Esophagus (tissue), 2 donors: ENCODE results near the gene NBEAL2. TPM values are rescaled to one million over a fixed set of nuclear protein-coding genes. Genes with fewer than 3 reads are reported as not detected.

Experiments used
- H3K27ac ChIP-seq, 2 donors: one replicate each; pipeline ENCODE4 v1.5.1; 2013; ENCODE audit warnings: low read depth in 2 of 2, mild to moderate bottlenecking in 2 of 2, inconsistent platforms in 1 of 2, low read length in 1 of 2, moderate library complexity in 1 of 2
- H3K27me3 ChIP-seq, 2 donors: one replicate each; pipeline ENCODE4 v1.6.1; 2013; ENCODE audit warnings: low read length in 2 of 2, control low read depth in 1 of 2, mild to moderate bottlenecking in 1 of 2; ENCODE audit not compliant: insufficient read depth in 2 of 2, control insufficient read depth in 1 of 2
- H3K36me3 ChIP-seq, 2 donors: one replicate each; pipeline ENCODE4 v1.6.1; 2013; ENCODE audit warnings: low read length in 1 of 2; ENCODE audit not compliant: control insufficient read depth in 2 of 2, insufficient read depth in 2 of 2
- H3K4me1 ChIP-seq, 2 donors: one replicate each; pipeline ENCODE4 v1.6.1; 2013; ENCODE audit warnings: low read length in 1 of 2; ENCODE audit not compliant: control insufficient read depth in 2 of 2, insufficient read depth in 2 of 2
- H3K4me3 ChIP-seq, 2 donors: one replicate each; pipeline ENCODE4 v1.5.1; 2013; ENCODE audit warnings: low read length in 2 of 2, mild to moderate bottlenecking in 2 of 2, low read depth in 1 of 2, moderate library complexity in 1 of 2
- H3K9me3 ChIP-seq, 2 donors: one replicate each; pipeline ENCODE4 v1.6.1; 2013; ENCODE audit warnings: mild to moderate bottlenecking in 2 of 2, low read depth in 1 of 2, low read length in 1 of 2, moderate library complexity in 1 of 2; ENCODE audit not compliant: control insufficient read depth in 2 of 2, insufficient read depth in 1 of 2
- WGBS, 2 donors: extraction: QIAGEN DNeasy Blood & Tissue Kit; methylation state at CpG; one replicate each; pipeline ENCODE4 v1.1.7; 2013; 5-methylcytosine and 5-hydroxymethylcytosine counted together
- polyA plus RNA-seq, 2 donors: library from polyadenylated mRNA; stranded (reverse); fragments of 200-250 nt; gene quantifications; one replicate each; pipeline ENCODE4 v1.2.3, GENCODE V29; 2013
- donor health status: healthy with polysubstance abuse.
- donor health status: Bipolar disorder and iron deficiency.

NBEAL2 gene
- polyA plus RNA-seq, 2 donors: 173 to 211 TPM

- Histone ChIP-seq H3K36me3 (peaks cover 30 to 92% of the 10 kb centered on the region in 2 donors), H3K4me3 (no peak overlapping the region), H3K4me1 (peaks cover 0 to 11% of the 10 kb centered on the region in 2 donors), H3K9me3 (no peaks in the 10 kb centered on the region), H3K27me3 (no peaks in the 10 kb centered on the region), H3K27ac (no peak overlapping the region)
- 94 to 95% methylated on average over 10 of the region's 10 CpGs for WGBS, 2 donors
These were observed 23.6 kb downstream of the NBEAL2 start for GRCh38 chr3:47003056-47003410.

DNA sequence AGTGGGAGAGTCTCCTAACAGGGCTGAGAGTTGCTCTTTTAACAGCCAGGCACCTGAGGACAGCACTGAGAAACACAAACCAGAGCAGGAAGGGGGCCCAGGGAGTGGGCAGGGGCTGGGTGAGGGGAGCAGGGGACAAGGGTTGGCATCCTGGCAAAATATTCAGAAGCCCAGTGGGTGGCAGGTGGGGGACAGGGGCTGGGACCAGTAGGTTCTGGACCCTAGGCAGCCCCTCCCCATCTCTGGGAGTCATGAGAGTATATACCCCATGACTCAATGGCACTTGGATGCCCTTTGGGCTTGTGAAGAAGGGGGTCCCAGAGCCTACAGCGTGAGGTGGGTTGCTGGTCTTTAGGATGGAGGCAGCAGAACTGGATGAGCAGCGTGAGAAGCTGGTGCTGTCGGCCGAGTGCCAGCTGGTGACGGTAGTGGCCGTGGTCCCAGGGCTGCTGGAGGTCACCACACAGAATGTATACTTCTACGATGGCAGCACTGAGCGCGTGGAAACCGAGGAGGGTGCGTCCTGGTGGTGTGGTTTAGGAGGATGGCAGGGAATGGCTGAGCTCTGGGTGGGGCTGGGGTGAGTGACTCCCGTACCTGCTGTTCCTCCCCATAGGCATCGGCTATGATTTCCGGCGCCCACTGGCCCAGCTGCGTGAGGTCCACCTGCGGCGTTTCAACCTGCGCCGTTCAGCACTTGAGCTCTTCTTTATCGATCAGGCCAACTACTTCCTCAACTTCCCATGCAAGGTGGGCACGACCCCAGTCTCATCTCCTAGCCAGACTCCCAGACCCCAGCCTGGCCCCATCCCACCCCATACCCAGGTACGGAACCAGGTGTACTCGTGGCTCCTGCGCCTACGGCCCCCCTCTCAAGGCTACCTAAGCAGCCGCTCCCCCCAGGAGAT, 24.2 kb downstream of the NBEAL2 start:
- peaks cover 0 to 9% of the 10 kb centered on the region in 2 donors for H3K4me1 ChIP-seq
- H3K4me3 ChIP-seq: no peak overlapping the region
- H3K9me3 ChIP-seq: no peaks in the 10 kb centered on the region
- WGBS, 2 donors: 93 to 95% methylated on average over 27 of the region's 27 CpGs
- peaks cover 30 to 92% of the 10 kb centered on the region in 2 donors for H3K36me3 ChIP-seq
- H3K27me3 ChIP-seq: no peaks in the 10 kb centered on the region
- no peak overlapping the region for H3K27ac ChIP-seq

GRCh38 chr3:47004369-47005211, 25.1 kb downstream of the NBEAL2 start:
- WGBS, 2 donors: 94% methylated on average over 17 of the region's 17 CpGs
- H3K4me1 ChIP-seq: peaks cover 0 to 11% of the 10 kb centered on the region in 2 donors
- no peaks in the 10 kb centered on the region for H3K27me3 ChIP-seq
- H3K36me3 ChIP-seq: peaks cover 23 to 86% of the 10 kb centered on the region in 2 donors
- no peak overlapping the region for H3K27ac ChIP-seq
- H3K9me3 ChIP-seq: no peaks in the 10 kb centered on the region
- H3K4me3 ChIP-seq: no peak overlapping the region

DNA sequence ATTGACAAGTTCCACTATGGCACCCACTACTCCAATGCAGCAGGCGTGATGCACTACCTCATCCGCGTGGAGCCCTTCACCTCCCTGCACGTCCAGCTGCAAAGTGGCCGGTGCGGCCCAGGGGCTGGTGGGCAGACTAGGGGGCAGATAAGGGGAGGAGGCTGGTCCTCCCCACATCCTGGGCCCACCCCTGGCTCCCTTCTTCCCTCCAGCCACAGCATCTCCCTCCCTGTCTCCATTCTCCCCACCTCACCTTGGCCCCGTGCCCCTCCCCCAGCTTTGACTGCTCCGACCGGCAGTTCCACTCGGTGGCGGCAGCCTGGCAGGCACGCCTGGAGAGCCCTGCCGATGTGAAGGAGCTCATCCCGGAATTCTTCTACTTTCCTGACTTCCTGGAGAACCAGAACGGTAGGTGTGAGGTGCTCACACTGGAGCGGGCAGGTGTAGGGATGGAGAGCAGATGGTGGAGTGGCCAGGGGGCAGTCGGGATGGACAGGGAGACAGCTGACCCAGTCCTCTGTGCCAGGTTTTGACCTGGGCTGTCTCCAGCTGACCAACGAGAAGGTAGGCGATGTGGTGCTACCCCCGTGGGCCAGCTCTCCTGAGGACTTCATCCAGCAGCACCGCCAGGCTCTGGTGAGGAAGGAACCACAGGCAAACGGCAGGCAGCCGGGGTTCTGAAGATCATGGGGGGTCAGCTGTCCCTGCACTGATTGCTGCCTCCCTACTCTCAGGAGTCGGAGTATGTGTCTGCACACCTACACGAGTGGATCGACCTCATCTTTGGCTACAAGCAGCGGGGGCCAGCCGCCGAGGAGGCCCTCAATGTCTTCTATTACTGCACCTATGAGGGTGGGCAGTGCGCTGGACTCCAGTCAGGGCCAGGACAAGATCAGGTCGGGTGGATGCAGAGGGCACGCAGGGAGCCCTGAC, 26.0 kb downstream of the NBEAL2 start:
- peaks cover 15 to 81% of the 10 kb centered on the region in 2 donors for H3K36me3 ChIP-seq
- H3K9me3 ChIP-seq: no peaks in the 10 kb centered on the region
- H3K4me1 ChIP-seq: peaks cover 0 to 18% of the 10 kb centered on the region in 2 donors
- no peak overlapping the region for H3K4me3 ChIP-seq
- no peak overlapping the region for H3K27ac ChIP-seq
- H3K27me3 ChIP-seq: no peaks in the 10 kb centered on the region
- WGBS, 2 donors: 75 to 76% methylated on average over 32 of the region's 32 CpGs

DNA sequence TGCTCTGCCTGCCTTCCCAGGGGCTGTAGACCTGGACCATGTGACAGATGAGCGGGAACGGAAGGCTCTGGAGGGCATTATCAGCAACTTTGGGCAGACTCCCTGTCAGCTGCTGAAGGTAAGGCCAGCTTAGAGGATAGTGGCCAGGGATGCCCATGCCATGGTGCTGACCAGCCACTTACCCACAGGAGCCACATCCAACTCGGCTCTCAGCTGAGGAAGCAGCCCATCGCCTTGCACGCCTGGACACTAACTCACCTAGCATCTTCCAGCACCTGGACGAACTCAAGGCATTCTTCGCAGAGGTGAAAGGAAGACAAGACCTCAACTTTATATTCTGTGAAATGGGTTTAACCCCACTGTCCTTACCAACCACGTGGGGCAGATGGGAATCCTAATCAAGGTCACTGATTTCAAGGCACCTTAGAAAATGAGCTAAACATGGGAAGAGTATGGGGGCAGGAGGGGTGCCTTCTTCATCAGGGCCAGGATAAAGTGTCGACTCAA, 26.7 kb downstream of the NBEAL2 start:
- peaks cover 0 to 18% of the 10 kb centered on the region in 2 donors for H3K4me1 ChIP-seq
- H3K9me3 ChIP-seq: no peaks in the 10 kb centered on the region
- no peak overlapping the region for H3K27ac ChIP-seq
- 87 to 91% methylated on average over 9 of the region's 9 CpGs for WGBS, 2 donors
- peaks cover 11 to 74% of the 10 kb centered on the region in 2 donors for H3K36me3 ChIP-seq
- no peak overlapping the region for H3K4me3 ChIP-seq
- H3K27me3 ChIP-seq: no peaks in the 10 kb centered on the region

DNA sequence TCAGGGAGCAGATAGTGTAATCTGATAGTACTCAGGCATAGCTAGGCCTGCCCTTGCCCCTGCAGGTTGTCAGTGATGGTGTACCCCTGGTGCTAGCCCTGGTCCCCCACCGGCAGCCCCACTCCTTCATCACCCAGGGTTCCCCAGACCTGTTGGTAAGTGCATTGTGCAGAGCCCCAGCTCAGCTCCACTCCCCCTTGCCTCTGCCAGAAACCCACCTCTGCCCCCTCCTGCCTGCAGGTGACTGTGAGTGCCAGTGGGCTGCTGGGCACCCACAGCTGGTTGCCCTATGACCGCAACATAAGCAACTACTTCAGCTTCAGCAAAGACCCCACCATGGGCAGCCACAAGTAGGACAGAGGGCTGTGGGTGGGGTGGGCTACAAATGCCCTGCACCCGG, 27.5 kb downstream of the NBEAL2 start:
- no peak overlapping the region for H3K27ac ChIP-seq
- peaks cover 0 to 11% of the 10 kb centered on the region in 2 donors for H3K4me1 ChIP-seq
- no peaks in the 10 kb centered on the region for H3K9me3 ChIP-seq
- peaks cover 7 to 66% of the 10 kb centered on the region in 2 donors for H3K36me3 ChIP-seq
- H3K4me3 ChIP-seq: no peak overlapping the region
- WGBS, 2 donors: 84 to 90% methylated on average over 3 of the region's 3 CpGs
- H3K27me3 ChIP-seq: no peaks in the 10 kb centered on the region

DNA sequence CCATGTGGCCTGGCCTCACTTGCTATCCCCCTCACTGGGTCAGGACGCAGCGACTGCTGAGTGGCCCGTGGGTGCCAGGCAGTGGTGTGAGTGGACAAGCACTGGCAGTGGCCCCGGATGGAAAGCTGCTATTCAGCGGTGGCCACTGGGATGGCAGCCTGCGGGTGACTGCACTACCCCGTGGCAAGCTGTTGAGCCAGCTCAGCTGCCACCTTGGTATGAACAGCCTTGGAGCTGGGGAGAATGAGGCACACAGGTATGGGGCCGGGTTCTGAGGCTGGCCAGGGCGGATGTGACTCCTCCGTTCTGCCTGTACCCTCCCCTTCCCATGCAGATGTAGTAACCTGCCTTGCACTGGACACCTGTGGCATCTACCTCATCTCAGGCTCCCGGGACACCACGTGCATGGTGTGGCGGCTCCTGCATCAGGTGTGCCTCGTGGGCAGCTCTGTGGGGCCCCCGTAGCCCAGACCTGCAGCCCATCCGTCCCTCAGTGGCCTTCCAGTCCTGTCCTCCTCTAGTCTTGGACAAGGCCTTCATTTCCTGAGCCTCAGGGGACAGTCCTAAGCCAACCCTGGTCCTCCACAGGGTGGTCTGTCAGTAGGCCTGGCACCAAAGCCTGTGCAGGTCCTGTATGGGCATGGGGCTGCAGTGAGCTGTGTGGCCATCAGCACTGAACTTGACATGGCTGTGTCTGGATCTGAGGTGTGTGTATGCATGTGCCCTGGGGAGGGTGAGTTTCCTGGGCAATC, 28.2 kb downstream of the NBEAL2 start:
- Histone ChIP-seq H3K36me3 (peaks cover 4 to 62% of the 10 kb centered on the region in 2 donors), H3K9me3 (no peaks in the 10 kb centered on the region), H3K27ac (no peak overlapping the region), H3K4me3 (no peak overlapping the region), H3K27me3 (no peaks in the 10 kb centered on the region), H3K4me1 (peaks cover 0 to 11% of the 10 kb centered on the region in 2 donors)
- 90% methylated on average over 16 of the region's 16 CpGs for WGBS, 2 donors

- Histone ChIP-seq H3K9me3 (no peaks in the 10 kb centered on the region), H3K4me1 (peaks cover 0 to 11% of the 10 kb centered on the region in 2 donors), H3K27ac (no peak overlapping the region), H3K27me3 (no peaks in the 10 kb centered on the region), H3K36me3 (peaks cover 0 to 59% of the 10 kb centered on the region in 2 donors), H3K4me3 (no peak overlapping the region)
- 94 to 95% methylated on average over 13 of the region's 13 CpGs for WGBS, 2 donors
These were observed 28.8 kb downstream of the NBEAL2 start for GRCh38 chr3:47008234-47008796.
